Activated naive CD8-positive, alpha-beta T cell treated with anti-CD3 and anti-CD28 coated beads, Interleukin-2, amount 50 U/mL, for 16 hours (primary cell): ENCODE results near the gene ABHD1.
"Not testable (repeated sequence)": the region's sequence is repeated elsewhere in the genome, so short reads cannot be mapped to it uniquely, and the experiment has no call there.

Experiments
- DNase-seq: peaks from one replicate; pipeline ENCODE4 v3.0.0-alpha.2; 2020; ENCODE audit warnings: low read depth, low spot score

ABHD1 gene

DNA sequence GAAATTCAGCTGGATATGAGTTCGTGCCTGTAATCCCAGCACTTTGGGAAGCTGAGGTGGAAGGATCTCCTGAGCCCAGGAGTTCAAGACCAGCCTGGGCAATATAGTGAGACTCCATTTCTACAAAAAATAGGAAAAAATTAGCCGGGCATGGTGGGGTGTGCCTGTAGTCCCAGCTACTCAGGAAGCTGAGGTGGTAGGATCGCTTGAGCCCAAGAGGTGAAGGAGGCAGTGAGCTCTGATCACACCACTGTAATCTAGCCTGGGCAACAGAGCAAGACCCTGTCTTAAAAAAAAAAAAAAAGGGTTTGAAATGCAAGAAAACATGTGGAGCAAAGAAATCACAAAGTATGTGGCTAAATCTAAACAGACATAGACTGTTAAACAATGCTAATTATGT lies 14.5 kb upstream of the ABHD1 start:
- no peak for DNase-seq

- not testable (repeated sequence) for DNase-seq
Measured at GRCh38 chr2:27110603-27111352, 12.8 kb upstream of the ABHD1 start.

- DNase-seq, result not testable (repeated sequence)
Measured at GRCh38 chr2:27111392-27112078, 12.1 kb upstream of the ABHD1 start.

DNA sequence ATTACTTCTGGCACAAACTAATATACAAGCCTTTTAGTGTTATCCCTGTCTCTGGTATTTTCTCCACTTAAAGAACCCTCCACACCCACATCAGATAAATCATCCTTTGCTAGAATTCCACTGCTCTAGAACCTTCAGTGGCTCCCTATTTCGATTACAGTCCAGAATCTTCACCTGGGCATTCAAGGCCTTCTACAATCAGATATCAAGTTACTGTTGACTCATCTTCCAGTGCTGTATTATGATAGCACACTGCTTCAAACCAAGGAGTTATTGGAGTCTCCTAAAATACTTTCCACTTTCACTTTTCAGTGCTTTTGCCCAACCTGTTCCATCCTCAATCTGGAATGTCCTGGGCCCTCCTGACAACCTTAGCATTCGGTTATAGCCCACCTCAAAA lies 8.1 kb upstream of the ABHD1 start:
- no peak for DNase-seq

DNA sequence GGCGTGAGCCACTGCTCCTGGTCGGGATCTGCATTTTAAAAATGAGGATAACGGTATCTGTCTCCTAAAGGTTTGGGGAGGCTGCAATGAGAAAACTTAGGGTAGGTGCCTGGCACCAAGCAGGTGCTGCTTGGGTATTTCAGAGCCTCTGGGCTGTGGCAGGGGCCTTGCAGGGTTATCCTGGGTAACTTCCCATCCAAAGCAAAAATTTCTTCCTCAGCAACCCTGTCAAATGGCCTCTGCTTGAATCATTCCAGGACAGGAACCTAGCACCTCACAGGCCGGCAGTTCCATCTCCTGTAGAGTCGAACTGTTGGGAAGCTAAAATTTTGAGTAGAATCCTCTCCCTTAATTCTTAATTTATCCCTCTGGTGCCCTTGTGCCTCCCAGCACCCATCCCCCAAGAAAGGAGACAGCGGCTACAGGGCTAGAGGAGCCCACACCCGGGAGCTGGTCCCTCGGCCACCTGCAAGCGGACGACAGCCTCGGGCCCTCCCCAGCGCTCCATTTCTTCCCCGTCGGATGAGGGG lies 5.6 kb upstream of the ABHD1 start:
- no peak for DNase-seq

GRCh38 chr2:27118525-27119329 lies 4.9 kb upstream of the ABHD1 start, which contains the start of gene CGREF1:
Gene CGREF1, minus strand, starts transcription at chr2:27119128. Its CDS starts 14,762 bp downstream, at chr2:27104366.
- no peak for DNase-seq

DNA sequence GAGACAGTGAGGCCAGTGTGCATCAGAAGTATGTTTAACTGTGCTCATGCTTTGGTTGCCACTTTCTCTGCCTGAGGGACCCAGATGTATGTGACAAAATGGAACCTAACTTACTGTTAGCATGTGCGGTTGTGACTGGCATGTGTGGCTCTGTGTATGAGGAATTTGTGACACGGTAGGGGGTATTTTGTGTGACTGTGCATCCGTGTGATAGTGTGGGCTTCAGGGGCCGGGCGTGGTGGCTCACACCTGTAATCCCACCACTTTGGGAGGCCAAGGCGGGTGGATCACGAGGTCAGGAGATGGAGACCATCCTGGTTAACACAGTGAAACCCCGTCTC lies 4.3 kb upstream of the ABHD1 start:
- not testable (repeated sequence) for DNase-seq

DNA sequence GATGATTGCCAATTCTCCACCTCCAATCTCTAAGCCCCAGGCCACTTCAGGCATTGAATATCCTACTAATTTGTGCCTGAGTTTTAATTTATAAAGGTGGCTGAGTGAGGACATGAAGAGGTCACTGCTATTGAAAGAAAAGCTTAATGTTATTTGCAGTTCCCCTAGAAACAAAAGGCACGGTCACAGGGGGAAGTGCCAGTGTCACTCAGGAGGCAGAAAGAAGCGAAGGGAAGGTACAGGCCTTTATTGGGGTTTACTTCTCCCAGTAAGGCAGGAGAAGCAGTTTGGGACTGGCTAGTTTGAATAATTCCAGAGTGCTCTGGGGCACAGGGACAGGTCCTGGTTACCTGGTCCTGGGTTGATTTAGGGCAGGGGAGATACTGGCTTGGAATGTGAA lies 1.7 kb upstream of the ABHD1 start:
- no peak for DNase-seq

DNA sequence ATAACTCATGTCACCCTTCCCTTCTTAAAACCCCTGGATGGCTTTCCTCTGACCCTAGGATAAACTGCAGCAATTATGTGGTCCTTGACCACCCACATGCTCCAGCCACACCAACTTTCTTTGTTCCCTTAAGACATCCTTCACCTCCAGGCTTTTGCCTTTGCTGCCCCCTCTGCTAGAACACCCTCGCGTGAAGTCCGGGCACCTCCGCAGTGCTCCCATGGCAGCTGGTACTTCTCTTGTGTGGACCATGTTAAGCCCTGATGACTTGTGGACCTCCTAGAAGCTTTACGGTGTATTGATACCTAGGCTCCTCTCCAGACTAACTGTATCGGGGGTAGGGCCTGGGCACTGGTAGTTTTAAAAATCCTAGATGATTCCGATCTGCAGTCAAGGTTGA lies 824 bp upstream of the ABHD1 start:
- no peak for DNase-seq

DNA sequence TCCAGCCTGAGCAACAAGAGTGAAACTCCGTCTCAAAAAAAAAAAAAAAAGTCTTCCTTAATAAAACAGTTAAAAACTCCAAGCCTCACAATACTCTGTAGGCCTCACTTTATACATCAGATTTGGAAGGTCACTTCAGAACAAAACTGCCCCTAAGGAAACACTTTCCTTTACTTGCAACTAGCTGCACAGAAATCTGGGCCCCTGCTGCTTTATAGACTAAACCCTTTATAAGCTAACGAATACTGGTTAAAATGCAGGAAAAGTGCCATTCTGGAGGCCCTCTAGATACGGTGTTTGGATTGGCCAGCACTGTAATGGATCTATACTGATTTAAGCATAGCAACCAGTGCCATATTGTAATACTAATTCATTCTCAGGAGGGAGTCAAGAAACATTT lies 1.5 kb downstream of the ABHD1 start:
- DNase-seq, result no peak

DNA sequence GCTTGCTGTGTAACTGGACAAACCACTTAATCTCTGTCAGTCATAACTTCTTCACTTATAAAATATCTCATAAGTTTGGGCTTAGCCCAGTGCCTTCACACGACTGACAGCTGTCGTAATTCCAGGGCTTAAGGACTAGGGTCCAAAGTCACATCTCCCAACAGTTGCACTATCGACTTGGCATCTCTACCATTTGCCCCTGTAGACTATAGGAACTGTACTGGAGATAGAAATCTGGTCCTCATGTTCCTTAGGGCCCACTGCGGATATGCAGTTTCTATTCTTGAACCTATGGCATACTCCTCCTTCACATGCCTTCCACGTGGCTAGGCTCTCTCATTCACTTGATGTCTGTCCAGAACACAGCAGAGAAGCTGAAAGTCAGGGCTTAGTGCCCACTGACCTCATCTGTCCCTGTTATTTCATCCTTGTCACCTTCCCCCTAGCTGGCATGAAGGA lies 2.7 kb downstream of the ABHD1 start:
- no peak for DNase-seq

DNA sequence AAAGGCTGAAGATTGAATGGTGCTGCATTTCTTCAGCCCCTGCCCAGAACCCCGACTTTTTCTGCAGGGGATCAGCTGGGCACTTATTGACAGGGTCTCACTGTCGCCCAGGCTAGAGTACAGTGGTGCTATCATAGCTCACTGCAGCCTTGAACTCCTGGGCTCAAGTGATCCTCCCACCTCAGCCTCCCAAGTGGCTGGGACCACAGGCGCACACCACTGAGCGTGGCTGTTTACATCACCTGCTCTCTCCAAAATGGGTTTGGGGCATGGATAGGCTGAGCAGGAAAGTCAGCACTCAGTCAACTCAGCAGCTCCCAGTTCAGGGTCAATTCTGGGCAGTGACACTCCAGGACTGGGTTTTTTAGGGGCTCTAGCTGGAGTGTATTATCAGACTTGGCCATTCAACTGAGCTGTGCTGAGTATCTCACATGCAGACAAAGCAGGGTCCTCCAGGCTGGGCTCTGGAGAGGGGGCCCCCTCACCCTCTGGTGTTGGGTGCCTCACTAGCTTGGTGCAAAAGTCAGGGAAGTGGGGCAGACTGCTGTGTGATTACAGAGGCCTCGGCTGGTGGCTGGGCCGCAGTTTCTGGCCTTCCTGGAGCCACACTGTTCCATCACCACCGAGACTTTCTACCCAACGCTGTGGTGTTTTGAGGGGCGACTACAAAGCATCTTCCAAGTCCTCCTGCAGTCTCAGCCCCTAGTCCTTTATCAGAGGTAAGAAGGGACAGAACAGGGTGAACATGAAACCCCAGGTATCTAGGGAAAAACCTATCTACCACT lies 4.5 kb downstream of the ABHD1 start:
- no peak for DNase-seq

GRCh38 chr2:27128668-27129571 lies 5.3 kb downstream of the ABHD1 start:
- no peak for DNase-seq

GRCh38 chr2:27130396-27130795 lies 6.8 kb downstream of the ABHD1 start:
- no peak for DNase-seq

GRCh38 chr2:27131429-27131828 lies 7.8 kb downstream of the ABHD1 start:
- no peak for DNase-seq

DNA sequence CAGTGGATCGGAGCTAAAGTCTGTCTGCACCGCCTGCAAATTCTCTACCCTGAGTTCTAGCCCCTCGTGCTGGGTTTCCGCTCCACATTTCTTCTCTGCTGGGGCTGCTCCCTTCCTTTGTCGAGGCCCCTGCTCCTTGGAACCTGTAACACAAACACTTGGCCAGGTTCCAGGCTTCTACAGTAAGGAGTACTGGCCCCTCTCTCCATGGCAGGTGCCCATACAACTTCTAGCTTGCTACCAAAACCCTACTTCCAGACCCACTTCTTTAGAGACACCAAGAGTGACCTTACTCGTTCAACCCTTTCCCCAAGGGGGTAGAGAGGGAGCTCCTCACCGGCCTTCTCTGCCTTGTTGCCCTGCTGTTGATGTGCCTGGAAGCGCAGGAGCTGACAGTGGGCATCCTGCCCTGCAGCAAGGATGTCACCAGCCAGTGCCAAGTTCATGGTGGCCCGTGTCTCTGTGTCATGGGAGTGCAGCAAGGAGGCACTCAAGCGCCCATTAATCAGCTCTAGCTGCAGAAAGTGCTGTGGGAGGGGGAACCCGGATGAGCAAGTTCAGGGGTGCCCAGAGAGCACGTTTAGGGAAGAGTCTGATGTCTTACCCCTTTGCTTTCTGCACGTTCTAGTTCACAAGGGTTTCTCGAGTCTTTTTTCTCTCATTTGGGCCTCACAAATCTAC lies 9.7 kb downstream of the ABHD1 start:
- no peak for DNase-seq

- peak; percentile 98 for DNase-seq
Measured at GRCh38 chr2:27133905-27134780, 10.5 kb downstream of the ABHD1 start, which contains the start of gene PREB. Gene PREB, minus strand, starts transcription at chr2:27134636. Its CDS starts 215 bp downstream, at chr2:27134421.

DNA sequence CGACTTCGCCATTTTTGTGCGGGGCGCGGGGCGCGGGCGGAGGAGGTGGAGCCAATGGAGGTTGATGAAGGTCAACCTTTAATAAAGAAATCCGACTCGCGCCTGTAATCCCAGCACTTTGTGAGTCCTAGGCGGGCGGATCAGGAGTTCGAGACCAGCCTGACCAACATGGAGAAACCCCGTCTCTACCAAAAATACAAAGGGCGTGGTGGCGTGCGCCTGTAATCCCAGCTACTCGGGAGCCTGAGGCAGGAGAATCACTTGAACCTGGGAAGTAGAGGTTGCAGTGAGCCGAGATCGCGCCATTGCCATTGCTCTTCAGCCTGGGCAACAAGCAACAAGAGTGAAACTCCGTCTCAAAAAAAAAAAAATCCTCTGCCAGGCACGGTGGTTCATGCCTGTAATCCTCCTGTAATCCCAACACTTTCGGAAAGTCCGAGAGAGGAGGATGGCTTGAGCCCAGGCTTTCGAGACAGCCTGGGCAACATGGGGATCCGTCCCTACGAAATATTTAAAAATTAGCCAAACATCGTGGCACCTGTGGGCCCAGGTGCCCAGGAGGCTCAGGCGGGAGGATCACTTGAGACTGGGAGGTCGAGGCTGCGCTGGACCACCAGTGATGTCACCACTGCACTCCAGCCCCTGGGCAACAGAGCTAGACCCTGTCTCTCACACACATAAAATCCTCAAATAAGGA lies 11.3 kb downstream of the ABHD1 start:
- no peak for DNase-seq
